Raji (cell line): ENCODE measurements around the gene USP36.

Experiments
- POLR2A ChIP-seq: IDR thresholded peaks from 2 replicates; pipeline ENCODE4 v1.6.1; 2011; ENCODE audit warnings: low read depth, low read length, control low read depth; ENCODE audit not compliant: insufficient read depth

Gene USP36

GRCh38 chr17:78779850-78780249, 60.8 kb downstream of the USP36 start:
- no peak for TF ChIP-seq POLR2A

- no peak for TF ChIP-seq POLR2A
Observed at GRCh38 chr17:78777881-78778280, 62.7 kb downstream of the USP36 start.

GRCh38 chr17:78774956-78775571, 65.5 kb downstream of the USP36 start:
- no peak for TF ChIP-seq POLR2A

GRCh38 chr17:78774453-78774852, 66.2 kb downstream of the USP36 start:
- TF ChIP-seq POLR2A = no peak

- no peak for TF ChIP-seq POLR2A
Observed at GRCh38 chr17:78771758-78772382, 68.7 kb downstream of the USP36 start.

GRCh38 chr17:78769196-78769773, 71.3 kb downstream of the USP36 start:
- no peak for TF ChIP-seq POLR2A

GRCh38 chr17:78767806-78768205, 72.8 kb downstream of the USP36 start:
- no peak for TF ChIP-seq POLR2A

- no peak for TF ChIP-seq POLR2A
Observed at GRCh38 chr17:78766743-78767294, 73.8 kb downstream of the USP36 start.

GRCh38 chr17:78766225-78766624, 74.4 kb downstream of the USP36 start:
- no peak for TF ChIP-seq POLR2A

- TF ChIP-seq POLR2A = no peak
Observed at GRCh38 chr17:78765821-78766220, 74.8 kb downstream of the USP36 start.

- no peak for TF ChIP-seq POLR2A
Observed at GRCh38 chr17:78764871-78765270, 75.7 kb downstream of the USP36 start.

GRCh38 chr17:78763561-78763960, 77.1 kb downstream of the USP36 start:
- TF ChIP-seq POLR2A = no peak

- no peak for TF ChIP-seq POLR2A
Observed at GRCh38 chr17:78761789-78762406, 78.7 kb downstream of the USP36 start.

GRCh38 chr17:78759969-78760352, 80.7 kb downstream of the USP36 start:
- no peak for TF ChIP-seq POLR2A

- TF ChIP-seq POLR2A = no peak
Observed at GRCh38 chr17:78759203-78759968, 81.2 kb downstream of the USP36 start.
